A549 (cell line): ENCODE measurements around the gene RCBTB2. TPM values are rescaled to one million over a fixed set of nuclear protein-coding genes. Genes with fewer than 3 reads are reported as not detected.

Experiments
- ATAC-seq, 2 experiments: fragments of 200-7000 bp in 1 of 2; fragments of >200 bp in 1 of 2; cut with Nextera tagmentation in 1 of 2; cut with Tn5 transposase in 1 of 2; 3 replicates each; pipeline versions ENCODE4 v1.8.0 to v1.9.1; 2018 to 2020; ENCODE audit warnings: mild to moderate bottlenecking in 1 of 2, moderate library complexity in 1 of 2
- CTCF ChIA-PET: fragments of 300-600 bp; sonication (Branson Sonifier 250); formaldehyde crosslinking; extraction: SDS; loops from one replicate; lab custom pipeline; 2021; ENCODE audit warnings: antibody characterized with exemption, inconsistent platforms; lab: Yijun Ruan, JAX
- POLR2A ChIA-PET: fragments of 350-600 bp; formaldehyde crosslinking; extraction: SDS; loops from one replicate; lab custom pipeline; 2021; ENCODE audit warnings: antibody characterized with exemption, inconsistent platforms; lab: Yijun Ruan, JAX
- DNase-seq, 2 experiments: peaks; one replicate each; pipeline versions ENCODE4 v3.0.0 to v3.0.0-alpha.2; 2011 to 2016; ENCODE audit warnings: low read depth in 1 of 2, low spot score in 1 of 2
- FAIRE-seq: peaks from 2 replicates; lab custom pipeline; 2011; peaks lifted over from hg19 to GRCh38; lab: Jason Lieb, UNC
- H3K27ac ChIP-seq, 2 experiments: fragments of >200 bp; sonication (Bioruptor Twin); formaldehyde crosslinking; 3 replicates each; pipeline ENCODE4 v1.5.1; 2016 to 2017
- H3K4me1 ChIP-seq: fragments of >200 bp; sonication (Bioruptor Twin); formaldehyde crosslinking; 3 replicates; pipeline ENCODE4 v1.6.1; 2016
- H3K4me2 ChIP-seq: fragments of >200 bp; sonication (Bioruptor Twin); formaldehyde crosslinking; 3 replicates; pipeline ENCODE4 v1.6.1; 2016
- H3K4me3 ChIP-seq: fragments of >200 bp; sonication (Bioruptor Twin); formaldehyde crosslinking; 3 replicates; pipeline ENCODE4 v1.5.1; 2016
- H3K9me3 ChIP-seq: fragments of >200 bp; sonication (Bioruptor Twin); formaldehyde crosslinking; 3 replicates; pipeline ENCODE4 v1.6.1; 2016
- BHLHE40 ChIP-seq: IDR thresholded peaks from 2 replicates; pipeline ENCODE4 v1.6.1; 2012; ENCODE audit warnings: low read depth, low read length, inconsistent platforms
- CBX8 ChIP-seq: fragments of 200-600 bp; sonication (generic); IDR thresholded peaks from 2 replicates; pipeline ENCODE4 v1.6.1; 2016
- CHD4 ChIP-seq: fragments of 200-600 bp; sonication (generic); IDR thresholded peaks from 2 replicates; pipeline ENCODE4 v1.6.1; 2016; ENCODE audit warnings: antibody characterized with exemption, mild to moderate bottlenecking, borderline replicate concordance
- EHF ChIP-seq: fragments of 250-450 bp; sonication (Bioruptor Pico); IDR thresholded peaks from 2 replicates; pipeline ENCODE4 v1.5.0; 2020; ENCODE audit warnings: mild to moderate bottlenecking
- EP300 ChIP-seq, 2 experiments: fragments of >200 bp; sonication (Bioruptor Twin); formaldehyde crosslinking; IDR thresholded peaks; 2 replicates in 1 of 2; 3 replicates in 1 of 2; pipeline ENCODE4 v1.6.1; 2016 to 2017
- ESRRA ChIP-seq: fragments of 150-350 bp; IDR thresholded peaks from 2 replicates; pipeline ENCODE4 v1.6.1; 2014; ENCODE audit warnings: mild to moderate bottlenecking, low read length, borderline replicate concordance
- FOSB ChIP-seq: fragments of 250-450 bp; sonication (Bioruptor Pico); IDR thresholded peaks from 2 replicates; pipeline ENCODE4 v1.5.0; 2020; ENCODE audit warnings: mild to moderate bottlenecking, moderate library complexity
- GATA3 ChIP-seq: IDR thresholded peaks from 2 replicates; pipeline ENCODE4 v1.6.1; 2012; ENCODE audit warnings: borderline replicate concordance
- HDAC2 ChIP-seq: fragments of 200-600 bp; sonication (generic); IDR thresholded peaks from 2 replicates; pipeline ENCODE4 v1.6.1; 2016
- HOXA7 ChIP-seq: fragments of 250-450 bp; sonication (Bioruptor Pico); IDR thresholded peaks from 2 replicates; pipeline ENCODE4 v1.5.0; 2020; ENCODE audit warnings: mild to moderate bottlenecking, moderate library complexity
- HOXB13 ChIP-seq: fragments of 250-450 bp; sonication (Bioruptor Pico); IDR thresholded peaks from 2 replicates; pipeline ENCODE4 v1.5.0; 2020; ENCODE audit warnings: low read depth, mild to moderate bottlenecking, moderate library complexity
- JUNB ChIP-seq: fragments of >200 bp; sonication (Bioruptor Twin); formaldehyde crosslinking; IDR thresholded peaks from 2 replicates; pipeline ENCODE4 v1.6.1; 2016
- MAZ ChIP-seq: fragments of 150-350 bp; IDR thresholded peaks from 2 replicates; pipeline ENCODE4 v1.6.1; 2014; ENCODE audit warnings: antibody characterized with exemption, low read depth, low read length, borderline replicate concordance
- MYC ChIP-seq: IDR thresholded peaks from 2 replicates; pipeline ENCODE4 v1.6.1; 2012; ENCODE audit warnings: mild to moderate bottlenecking, inconsistent platforms, low read length, improper control_type of control experiment, borderline replicate concordance
- NFE2L2 ChIP-seq: fragments of 150-350 bp; conservative IDR thresholded peaks from 2 replicates; pipeline ENCODE4 v1.6.1; 2014; ENCODE audit warnings: low read length
- NR3C1 ChIP-seq: fragments of >200 bp; sonication (Bioruptor Twin); formaldehyde crosslinking; IDR thresholded peaks from 3 replicates; pipeline ENCODE4 v1.6.1; 2017
- POLR2AphosphoS2 ChIP-seq: conservative IDR thresholded peaks from 2 replicates; pipeline ENCODE4 v1.6.1; 2012; ENCODE audit warnings: low read length, improper control_type of control experiment, inconsistent platforms
- RCOR1 ChIP-seq: fragments of 150-350 bp; IDR thresholded peaks from 2 replicates; pipeline ENCODE4 v1.6.1; 2014; ENCODE audit warnings: antibody characterized with exemption, low read length, low read depth
- SMC3 ChIP-seq: fragments of >200 bp; sonication (Bioruptor Twin); formaldehyde crosslinking; IDR thresholded peaks from 3 replicates; pipeline ENCODE4 v1.6.1; 2018; ENCODE audit warnings: inconsistent platforms
- ZFP36 ChIP-seq: fragments of 450-650 bp; IDR thresholded peaks from 2 replicates; pipeline ENCODE4 v1.6.1; 2014; ENCODE audit warnings: borderline replicate concordance; ENCODE audit not compliant: partially characterized antibody
- ZNF302 ChIP-seq: fragments of 250-450 bp; sonication (Bioruptor Pico); IDR thresholded peaks from 2 replicates; pipeline ENCODE4 v1.9.0; 2021; ENCODE audit warnings: inconsistent platforms, mild to moderate bottlenecking, moderate library complexity
- ZSCAN20 ChIP-seq: fragments of 250-450 bp; sonication (Bioruptor Pico); IDR thresholded peaks from 2 replicates; pipeline ENCODE4 v1.8.0; 2022; ENCODE audit warnings: mild to moderate bottlenecking, moderate library complexity
- WGBS: methylation state at CpG from one replicate; pipeline ENCODE4 v1.1.6; 2017; ENCODE audit errors: missing lambda C conversion rate; 5-methylcytosine and 5-hydroxymethylcytosine counted together
- polyA plus RNA-seq, 4 experiments: library from polyadenylated mRNA; depleted of rRNA in 3 of 4; stranded (reverse); fragments of >200 nt; fragmentation: RNase III in 1 of 4; extraction: RNeasy Plus Mini Kit Qiagen cat#74134 plus additional on column Dnase treatment in 1 of 4; gene quantifications; 2 replicates in 3 of 4; 3 replicates in 1 of 4; pipeline ENCODE4 v1.2.3, GENCODE V29; 2011 to 2017
- TF ChIP-seq, protein P1 (sequence below): fragments of >200 bp; sonication (Bioruptor Twin); formaldehyde crosslinking; IDR thresholded peaks from 3 replicates; pipeline ENCODE4 v1.5.1; 2016
- TF ChIP-seq, protein P2 (sequence below): fragments of >200 bp; sonication (Bioruptor Twin); formaldehyde crosslinking; IDR thresholded peaks from 3 replicates; pipeline ENCODE4 v1.6.1; 2016
- TF ChIP-seq, protein P3 (sequence below): fragments of >200 bp; sonication (Bioruptor Twin); formaldehyde crosslinking; IDR thresholded peaks from 2 replicates; pipeline ENCODE4 v1.6.1; 2016
- TF ChIP-seq, protein P4 (sequence below): fragments of 200-600 bp; sonication (generic); IDR thresholded peaks from 2 replicates; pipeline ENCODE4 v1.6.1; 2016; ENCODE audit warnings: antibody characterized with exemption, mild to moderate bottlenecking, moderate library complexity

RCBTB2 gene
- polyA plus RNA-seq, 2 of the 4 experiments (the other 2 are of a cell fraction), result 1.1 to 2.0 TPM

DNA sequence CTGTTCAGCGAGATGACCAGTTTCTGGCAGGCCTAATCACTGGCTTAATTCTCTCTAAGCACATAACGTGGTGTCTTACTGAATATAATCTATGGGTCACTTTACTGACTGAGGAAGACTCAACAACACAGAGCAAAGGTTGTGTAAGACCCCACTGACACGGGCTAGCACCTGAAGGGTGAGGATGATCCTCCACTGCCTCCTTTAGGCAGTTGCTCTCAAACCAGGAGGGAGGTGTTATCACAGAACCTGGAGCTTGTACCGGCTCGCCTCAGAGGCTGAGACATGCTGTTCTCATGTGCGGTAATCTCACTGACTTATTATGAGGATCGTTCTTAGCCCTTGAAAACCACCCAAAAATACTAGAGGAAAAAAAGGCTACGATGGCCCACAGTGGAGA lies 28.3 kb downstream of the RCBTB2 start:
- FAIRE-seq (no peak), ATAC-seq (no peak), DNase-seq (no peak)
- Histone ChIP-seq H3K4me3 (no peak overlapping the region), H3K9me3 (no peaks in the 10 kb centered on the region), H3K27ac (no peak overlapping the region), H3K4me2 (no peak overlapping the region), H3K4me1 (0 out of 3 replicates have a peak, but pooled peaks cover 7% of the 10 kb centered on the region)
- WGBS, result 70% methylated on average over 8 of the region's 8 CpGs
- no peak for TF ChIP-seq JUNB
- TF ChIP-seq NR3C1, result no peak
- no peak for TF ChIP-seq HDAC2
- no peak for TF ChIP-seq ESRRA
- TF ChIP-seq FOSB, result no peak
- no peak for TF ChIP-seq ZFP36
- no peak for TF ChIP-seq NFE2L2
- TF ChIP-seq CBX8, result no peak
- TF ChIP-seq MAZ, result no peak
- no peak for TF ChIP-seq EHF (CRISPR knock-in tag)
- no peak for TF ChIP-seq BHLHE40
- POLR2A ChIA-PET, result no interaction called here
- CTCF ChIA-PET, result no interaction called here

DNA sequence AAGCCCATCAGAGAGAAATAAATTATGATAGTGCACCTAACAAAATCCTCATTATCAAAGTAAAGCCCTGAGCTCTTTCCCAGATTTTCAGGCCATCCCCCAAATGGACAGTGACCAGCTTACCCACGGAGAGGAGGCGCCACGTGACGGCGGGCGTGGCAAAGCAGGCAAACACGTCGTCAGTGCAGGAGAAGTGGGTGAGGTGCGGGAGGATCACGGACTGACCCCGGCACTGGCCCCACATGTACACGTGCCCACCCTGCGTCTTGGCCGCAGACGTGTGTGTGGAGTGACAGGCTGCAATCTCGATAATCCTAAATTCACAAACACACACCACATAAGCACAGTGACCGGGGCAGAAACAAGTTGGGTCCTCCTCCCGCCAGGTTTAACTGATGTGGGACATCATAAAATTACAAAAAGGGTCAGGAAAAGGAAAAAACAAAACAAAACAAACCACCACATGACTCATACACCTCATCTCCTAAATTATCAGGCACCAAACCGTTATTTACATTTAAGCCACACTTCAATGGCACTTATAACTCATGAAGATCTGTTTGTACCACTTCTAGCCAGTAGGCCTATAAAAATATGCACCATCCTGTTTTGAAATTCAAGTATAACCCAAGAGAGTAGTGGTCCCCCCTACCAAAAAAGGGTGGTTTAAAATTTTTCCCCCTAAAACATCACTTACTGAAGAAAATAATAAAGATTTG lies 30.1 kb downstream of the RCBTB2 start:
- Histone ChIP-seq H3K9me3 (no peaks in the 10 kb centered on the region), H3K4me2 (no peak overlapping the region), H3K4me3 (no peak overlapping the region), H3K27ac (no peak overlapping the region), H3K4me1 (0 out of 3 replicates have a peak, but pooled peaks cover 7% of the 10 kb centered on the region)
- WGBS, result 83% methylated on average over 11 of the region's 19 CpGs
- DNase-seq (no peak), FAIRE-seq (no peak), ATAC-seq (no peak)
- POLR2A ChIA-PET, result no interaction called here
- CTCF ChIA-PET, result no interaction called here
- no peak for TF ChIP-seq POLR2AphosphoS2
- TF ChIP-seq ZNF302 (CRISPR knock-in tag), result no peak
- TF ChIP-seq RCOR1, result no peak

DNA sequence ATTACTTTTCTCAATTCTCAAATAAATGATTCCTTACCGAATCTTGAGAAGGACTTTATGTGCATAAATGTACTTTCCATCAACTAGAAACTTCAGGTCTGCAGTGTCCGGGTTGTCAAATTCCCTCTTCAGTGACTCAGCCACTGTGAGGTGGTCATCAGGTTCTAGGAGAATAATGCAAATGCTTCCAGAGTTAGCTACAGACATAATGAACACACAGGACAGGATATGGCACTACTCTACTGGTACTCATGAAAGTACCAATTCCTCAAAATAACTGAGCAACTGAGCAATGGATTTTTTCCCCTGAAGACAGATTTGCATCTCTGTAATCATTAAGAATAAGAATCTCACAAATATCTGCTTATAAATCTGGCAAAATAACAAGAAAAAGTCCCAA lies 31.2 kb downstream of the RCBTB2 start:
- ChIA-PET POLR2A (no interaction called here), CTCF (no interaction called here)
- WGBS, result 70% methylated on average over 2 of the region's 2 CpGs
- Histone ChIP-seq H3K9me3 (no peaks in the 10 kb centered on the region), H3K4me3 (no peak overlapping the region), H3K4me1 (0 out of 3 replicates have a peak, but pooled peaks cover 7% of the 10 kb centered on the region), H3K27ac (no peak overlapping the region), H3K4me2 (no peak overlapping the region)
- no peak for TF ChIP-seq NR3C1
- TF ChIP-seq GATA3, result no peak
- TF ChIP-seq, protein P1, sequence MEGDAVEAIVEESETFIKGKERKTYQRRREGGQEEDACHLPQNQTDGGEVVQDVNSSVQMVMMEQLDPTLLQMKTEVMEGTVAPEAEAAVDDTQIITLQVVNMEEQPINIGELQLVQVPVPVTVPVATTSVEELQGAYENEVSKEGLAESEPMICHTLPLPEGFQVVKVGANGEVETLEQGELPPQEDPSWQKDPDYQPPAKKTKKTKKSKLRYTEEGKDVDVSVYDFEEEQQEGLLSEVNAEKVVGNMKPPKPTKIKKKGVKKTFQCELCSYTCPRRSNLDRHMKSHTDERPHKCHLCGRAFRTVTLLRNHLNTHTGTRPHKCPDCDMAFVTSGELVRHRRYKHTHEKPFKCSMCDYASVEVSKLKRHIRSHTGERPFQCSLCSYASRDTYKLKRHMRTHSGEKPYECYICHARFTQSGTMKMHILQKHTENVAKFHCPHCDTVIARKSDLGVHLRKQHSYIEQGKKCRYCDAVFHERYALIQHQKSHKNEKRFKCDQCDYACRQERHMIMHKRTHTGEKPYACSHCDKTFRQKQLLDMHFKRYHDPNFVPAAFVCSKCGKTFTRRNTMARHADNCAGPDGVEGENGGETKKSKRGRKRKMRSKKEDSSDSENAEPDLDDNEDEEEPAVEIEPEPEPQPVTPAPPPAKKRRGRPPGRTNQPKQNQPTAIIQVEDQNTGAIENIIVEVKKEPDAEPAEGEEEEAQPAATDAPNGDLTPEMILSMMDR, result no peak
- no peak for TF ChIP-seq EP300 (IDR thresholded peaks at IDR 0.05)
- TF ChIP-seq SMC3, result no peak
- no peak for TF ChIP-seq HOXB13 (CRISPR knock-in tag)
- no peak for TF ChIP-seq HOXA7 (CRISPR knock-in tag)
- no peak for TF ChIP-seq EHF (CRISPR knock-in tag)
- TF ChIP-seq, protein P2, sequence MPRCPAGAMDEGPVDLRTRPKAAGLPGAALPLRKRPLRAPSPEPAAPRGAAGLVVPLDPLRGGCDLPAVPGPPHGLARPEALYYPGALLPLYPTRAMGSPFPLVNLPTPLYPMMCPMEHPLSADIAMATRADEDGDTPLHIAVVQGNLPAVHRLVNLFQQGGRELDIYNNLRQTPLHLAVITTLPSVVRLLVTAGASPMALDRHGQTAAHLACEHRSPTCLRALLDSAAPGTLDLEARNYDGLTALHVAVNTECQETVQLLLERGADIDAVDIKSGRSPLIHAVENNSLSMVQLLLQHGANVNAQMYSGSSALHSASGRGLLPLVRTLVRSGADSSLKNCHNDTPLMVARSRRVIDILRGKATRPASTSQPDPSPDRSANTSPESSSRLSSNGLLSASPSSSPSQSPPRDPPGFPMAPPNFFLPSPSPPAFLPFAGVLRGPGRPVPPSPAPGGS, result no peak
- no peak for TF ChIP-seq CHD4
- TF ChIP-seq, protein P3, sequence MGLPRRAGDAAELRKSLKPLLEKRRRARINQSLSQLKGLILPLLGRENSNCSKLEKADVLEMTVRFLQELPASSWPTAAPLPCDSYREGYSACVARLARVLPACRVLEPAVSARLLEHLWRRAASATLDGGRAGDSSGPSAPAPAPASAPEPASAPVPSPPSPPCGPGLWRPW, result no peak
- TF ChIP-seq, protein P4, sequence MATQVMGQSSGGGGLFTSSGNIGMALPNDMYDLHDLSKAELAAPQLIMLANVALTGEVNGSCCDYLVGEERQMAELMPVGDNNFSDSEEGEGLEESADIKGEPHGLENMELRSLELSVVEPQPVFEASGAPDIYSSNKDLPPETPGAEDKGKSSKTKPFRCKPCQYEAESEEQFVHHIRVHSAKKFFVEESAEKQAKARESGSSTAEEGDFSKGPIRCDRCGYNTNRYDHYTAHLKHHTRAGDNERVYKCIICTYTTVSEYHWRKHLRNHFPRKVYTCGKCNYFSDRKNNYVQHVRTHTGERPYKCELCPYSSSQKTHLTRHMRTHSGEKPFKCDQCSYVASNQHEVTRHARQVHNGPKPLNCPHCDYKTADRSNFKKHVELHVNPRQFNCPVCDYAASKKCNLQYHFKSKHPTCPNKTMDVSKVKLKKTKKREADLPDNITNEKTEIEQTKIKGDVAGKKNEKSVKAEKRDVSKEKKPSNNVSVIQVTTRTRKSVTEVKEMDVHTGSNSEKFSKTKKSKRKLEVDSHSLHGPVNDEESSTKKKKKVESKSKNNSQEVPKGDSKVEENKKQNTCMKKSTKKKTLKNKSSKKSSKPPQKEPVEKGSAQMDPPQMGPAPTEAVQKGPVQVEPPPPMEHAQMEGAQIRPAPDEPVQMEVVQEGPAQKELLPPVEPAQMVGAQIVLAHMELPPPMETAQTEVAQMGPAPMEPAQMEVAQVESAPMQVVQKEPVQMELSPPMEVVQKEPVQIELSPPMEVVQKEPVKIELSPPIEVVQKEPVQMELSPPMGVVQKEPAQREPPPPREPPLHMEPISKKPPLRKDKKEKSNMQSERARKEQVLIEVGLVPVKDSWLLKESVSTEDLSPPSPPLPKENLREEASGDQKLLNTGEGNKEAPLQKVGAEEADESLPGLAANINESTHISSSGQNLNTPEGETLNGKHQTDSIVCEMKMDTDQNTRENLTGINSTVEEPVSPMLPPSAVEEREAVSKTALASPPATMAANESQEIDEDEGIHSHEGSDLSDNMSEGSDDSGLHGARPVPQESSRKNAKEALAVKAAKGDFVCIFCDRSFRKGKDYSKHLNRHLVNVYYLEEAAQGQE, result no peak
- TF ChIP-seq ZSCAN20, result no peak
- no peak for TF ChIP-seq MYC
- ATAC-seq, result no peak
- DNase-seq, result no peak
- no peak for FAIRE-seq
